ENCODE data around the gene DMRT2.

Gene DMRT2

GRCh38 chr9:1046639-1047572, 3.3 kb upstream of the DMRT2 start:
- in situ Hi-C loops (cut with MboI; ENCODE audit: low sequenced_read_pairs), result no loop called here

GRCh38 chr9:1047591-1048230, 2.4 kb upstream of the DMRT2 start:
- in situ Hi-C loops (cut with MboI; ENCODE audit: low sequenced_read_pairs), result no loop called here

GRCh38 chr9:1048231-1048619, 1.9 kb upstream of the DMRT2 start:
- in situ Hi-C loops (cut with MboI; ENCODE audit: low sequenced_read_pairs), result no loop called here

GRCh38 chr9:1048811-1049210, 1.3 kb upstream of the DMRT2 start:
- in situ Hi-C loops (cut with MboI; ENCODE audit: low sequenced_read_pairs), result no loop called here

- in situ Hi-C loops (cut with MboI; ENCODE audit: low sequenced_read_pairs), result no loop called here
Measured at GRCh38 chr9:1049641-1050040, 516 bp upstream of the DMRT2 start.

- in situ Hi-C loops (cut with MboI; ENCODE audit: low sequenced_read_pairs), result no loop called here
Measured at GRCh38 chr9:1051210-1051583, 1.0 kb downstream of the DMRT2 start.

- in situ Hi-C loops (cut with MboI; ENCODE audit: low sequenced_read_pairs), result no loop called here
Measured at GRCh38 chr9:1051584-1052275, 1.6 kb downstream of the DMRT2 start.

GRCh38 chr9:1052365-1053281, 2.5 kb downstream of the DMRT2 start:
- in situ Hi-C loops (cut with MboI; ENCODE audit: low sequenced_read_pairs), result no loop called here

GRCh38 chr9:1053282-1053621, 3.1 kb downstream of the DMRT2 start:
- in situ Hi-C loops (cut with MboI; ENCODE audit: low sequenced_read_pairs), result no loop called here

GRCh38 chr9:1053986-1054425, 3.8 kb downstream of the DMRT2 start:
- in situ Hi-C loops (cut with MboI; ENCODE audit: low sequenced_read_pairs), result no loop called here

GRCh38 chr9:1055166-1055565, 5.0 kb downstream of the DMRT2 start:
- in situ Hi-C loops (cut with MboI; ENCODE audit: low sequenced_read_pairs), result no loop called here

- in situ Hi-C loops (cut with MboI; ENCODE audit: low sequenced_read_pairs), result no loop called here
Measured at GRCh38 chr9:1057910-1058309, 7.8 kb downstream of the DMRT2 start.

GRCh38 chr9:1058826-1059487, 8.8 kb downstream of the DMRT2 start:
- in situ Hi-C loops (cut with MboI; ENCODE audit: low sequenced_read_pairs), result no loop called here

GRCh38 chr9:1065130-1065529, 15.0 kb downstream of the DMRT2 start:
- in situ Hi-C loops (cut with MboI; ENCODE audit: low sequenced_read_pairs), result no loop called here

- in situ Hi-C loops (cut with MboI; ENCODE audit: low sequenced_read_pairs), result no loop called here
Measured at GRCh38 chr9:1070692-1071091, 20.5 kb downstream of the DMRT2 start.

- in situ Hi-C loops (cut with MboI; ENCODE audit: low sequenced_read_pairs), result no loop called here
Measured at GRCh38 chr9:1071730-1072129, 21.6 kb downstream of the DMRT2 start.

- in situ Hi-C loops (cut with MboI; ENCODE audit: low sequenced_read_pairs), result no loop called here
Measured at GRCh38 chr9:1073497-1073896, 23.3 kb downstream of the DMRT2 start.

- in situ Hi-C loops (cut with MboI; ENCODE audit: low sequenced_read_pairs), result no loop called here
Measured at GRCh38 chr9:1077616-1078015, 27.5 kb downstream of the DMRT2 start.

GRCh38 chr9:1083325-1083913, 33.3 kb downstream of the DMRT2 start:
- in situ Hi-C loops (cut with MboI; ENCODE audit: low sequenced_read_pairs), result no loop called here

- in situ Hi-C loops (cut with MboI; ENCODE audit: low sequenced_read_pairs), result no loop called here
Measured at GRCh38 chr9:1085086-1085485, 34.9 kb downstream of the DMRT2 start.
